ENCODE measurements around the gene ACTR3.

ACTR3 gene

GRCh38 chr2:113966832-113967231 lies 76.9 kb downstream of the ACTR3 start:
- no peak for TF ChIP-seq CTCF (IDR thresholded peaks at IDR 0.05)
- no peak for DNase-seq (ENCODE audit: low spot score)

GRCh38 chr2:113967272-113967671 lies 77.4 kb downstream of the ACTR3 start:
- Histone ChIP-seq H3K27ac (peak overlapping the region in 1 of 2 donors; percentile 3), H3K4me3 (no peak overlapping the region)
- no peak for DNase-seq (ENCODE audit: low spot score)
- TF ChIP-seq CTCF (IDR thresholded peaks at IDR 0.05) = no peak

More at GRCh38 chr2:113966832-113967231, 76.9 kb downstream of the ACTR3 start:
- Histone ChIP-seq H3K4me3 (no peak overlapping the region), H3K27ac (peak overlapping the region in 1 of 2 donors; percentile 3)

GRCh38 chr2:113972766-113973165 lies 82.9 kb downstream of the ACTR3 start:
- no peak for TF ChIP-seq CTCF (IDR thresholded peaks at IDR 0.05)
- DNase-seq (ENCODE audit: low spot score) = no peak
- no peak overlapping the region for H3K27ac ChIP-seq
- no peak overlapping the region for H3K4me3 ChIP-seq

- Histone ChIP-seq H3K27ac (no peak overlapping the region), H3K4me3 (no peak overlapping the region)
- TF ChIP-seq CTCF (IDR thresholded peaks at IDR 0.05) = no peak
- DNase-seq (ENCODE audit: low spot score) = no peak
Measured at GRCh38 chr2:113973810-113974209, 83.9 kb downstream of the ACTR3 start.

GRCh38 chr2:113974727-113975126 lies 84.8 kb downstream of the ACTR3 start:
- no peak for DNase-seq (ENCODE audit: low spot score)
- TF ChIP-seq CTCF (IDR thresholded peaks at IDR 0.05) = no peak
- H3K4me3 ChIP-seq = no peak overlapping the region
- no peak overlapping the region for H3K27ac ChIP-seq

- TF ChIP-seq CTCF (IDR thresholded peaks at IDR 0.05) = no peak
- DNase-seq (ENCODE audit: low spot score) = no peak
- H3K4me3 ChIP-seq = no peak overlapping the region
- H3K27ac ChIP-seq = no peak overlapping the region
Measured at GRCh38 chr2:113976277-113976928, 86.5 kb downstream of the ACTR3 start.

GRCh38 chr2:113977060-113977659 lies 87.3 kb downstream of the ACTR3 start:
- no peak for TF ChIP-seq CTCF (IDR thresholded peaks at IDR 0.05)
- Histone ChIP-seq H3K4me3 (no peak overlapping the region), H3K27ac (no peak overlapping the region)
- no peak for DNase-seq (ENCODE audit: low spot score)
